Osteoblast (primary cell): ENCODE data around the gene SLC24A3. TPM values are rescaled to one million over a fixed set of nuclear protein-coding genes. Genes with fewer than 3 reads are reported as not detected.

Experiments
- DNase-seq: peaks from one replicate; pipeline ENCODE4 v3.0.0; 2011; ENCODE audit warnings: low spot score, mixed read lengths; ENCODE audit not compliant: insufficient read length; ENCODE audit errors: missing footprints
- H2AFZ ChIP-seq: 2 replicates; pipeline ENCODE4 v1.6.0; 2011; ENCODE audit warnings: mild to moderate bottlenecking, low read length
- H3K27ac ChIP-seq: 2 replicates; pipeline ENCODE4 v1.5.1; 2011; ENCODE audit warnings: mild to moderate bottlenecking, low read depth, low read length, moderate library complexity
- H3K27me3 ChIP-seq: 2 replicates; pipeline ENCODE4 v1.6.0; 2012; ENCODE audit warnings: mild to moderate bottlenecking, control low read depth, inconsistent platforms, low read length, moderate library complexity; ENCODE audit not compliant: insufficient read depth
- H3K36me3 ChIP-seq: 2 replicates; pipeline ENCODE4 v1.5.1; 2011; ENCODE audit warnings: mild to moderate bottlenecking, low read length, control low read depth, moderate library complexity; ENCODE audit not compliant: insufficient read depth
- H3K4me1 ChIP-seq: 2 replicates; pipeline ENCODE4 v1.5.1; 2011; ENCODE audit warnings: mild to moderate bottlenecking, low read length, control low read depth, moderate library complexity; ENCODE audit not compliant: insufficient read depth
- H3K4me2 ChIP-seq: 2 replicates; pipeline ENCODE4 v1.6.0; 2011; ENCODE audit warnings: mild to moderate bottlenecking, low read length; ENCODE audit not compliant: insufficient read depth
- H3K4me3 ChIP-seq: fragments of 200-600 bp; sonication (generic); 3 replicates; pipeline ENCODE4 v1.5.1; 2012; ENCODE audit warnings: mild to moderate bottlenecking, low read length, inconsistent platforms; ENCODE audit not compliant: insufficient read depth
- H3K79me2 ChIP-seq: 2 replicates; pipeline ENCODE4 v1.6.0; 2012; ENCODE audit warnings: mild to moderate bottlenecking, low read length, control low read depth, inconsistent platforms; ENCODE audit not compliant: insufficient read depth
- H3K9me3 ChIP-seq: 2 replicates; pipeline ENCODE4 v1.5.1; 2011; ENCODE audit warnings: low read depth, low read length, control low read depth
- H4K20me1 ChIP-seq: 2 replicates; pipeline ENCODE4 v1.6.0; 2012; ENCODE audit warnings: mild to moderate bottlenecking, low read length, control low read depth; ENCODE audit not compliant: insufficient read depth
- total RNA-seq: library from RNA; depleted of rRNA; stranded (reverse); fragments of >200 nt; gene quantifications from 2 replicates; pipeline ENCODE4 v1.2.3, GENCODE V29; 2012
- TF ChIP-seq, protein P1 (sequence below): IDR thresholded peaks from 2 replicates; pipeline ENCODE4 v1.5.1; 2011; ENCODE audit warnings: mild to moderate bottlenecking, low read depth, low read length, moderate library complexity; ENCODE audit errors: extremely low read depth

SLC24A3 gene
- total RNA-seq, 1 donor, result 1.1 TPM

GRCh38 chr20:19351542-19351941, 139.1 kb downstream of the SLC24A3 start:
- no peak overlapping the region for H2AFZ ChIP-seq
- no peaks in the 10 kb centered on the region for H3K79me2 ChIP-seq
- no peaks in the 10 kb centered on the region for H3K36me3 ChIP-seq
- H3K4me3 ChIP-seq, result no peak overlapping the region
- no peaks in the 10 kb centered on the region for H3K4me1 ChIP-seq
- H3K4me2 ChIP-seq, result no peak overlapping the region
- no peak overlapping the region for H3K27ac ChIP-seq
- H4K20me1 ChIP-seq, result no peaks in the 10 kb centered on the region
- DNase-seq, result no peak
- H3K9me3 ChIP-seq, result no peaks in the 10 kb centered on the region
- H3K27me3 ChIP-seq, result no peaks in the 10 kb centered on the region
- TF ChIP-seq, protein P1, sequence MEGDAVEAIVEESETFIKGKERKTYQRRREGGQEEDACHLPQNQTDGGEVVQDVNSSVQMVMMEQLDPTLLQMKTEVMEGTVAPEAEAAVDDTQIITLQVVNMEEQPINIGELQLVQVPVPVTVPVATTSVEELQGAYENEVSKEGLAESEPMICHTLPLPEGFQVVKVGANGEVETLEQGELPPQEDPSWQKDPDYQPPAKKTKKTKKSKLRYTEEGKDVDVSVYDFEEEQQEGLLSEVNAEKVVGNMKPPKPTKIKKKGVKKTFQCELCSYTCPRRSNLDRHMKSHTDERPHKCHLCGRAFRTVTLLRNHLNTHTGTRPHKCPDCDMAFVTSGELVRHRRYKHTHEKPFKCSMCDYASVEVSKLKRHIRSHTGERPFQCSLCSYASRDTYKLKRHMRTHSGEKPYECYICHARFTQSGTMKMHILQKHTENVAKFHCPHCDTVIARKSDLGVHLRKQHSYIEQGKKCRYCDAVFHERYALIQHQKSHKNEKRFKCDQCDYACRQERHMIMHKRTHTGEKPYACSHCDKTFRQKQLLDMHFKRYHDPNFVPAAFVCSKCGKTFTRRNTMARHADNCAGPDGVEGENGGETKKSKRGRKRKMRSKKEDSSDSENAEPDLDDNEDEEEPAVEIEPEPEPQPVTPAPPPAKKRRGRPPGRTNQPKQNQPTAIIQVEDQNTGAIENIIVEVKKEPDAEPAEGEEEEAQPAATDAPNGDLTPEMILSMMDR, result no peak

GRCh38 chr20:19354950-19355349, 142.5 kb downstream of the SLC24A3 start:
- Histone ChIP-seq H3K9me3 (no peaks in the 10 kb centered on the region), H3K4me1 (no peaks in the 10 kb centered on the region), H3K4me2 (no peak overlapping the region), H2AFZ (no peak overlapping the region), H3K36me3 (no peaks in the 10 kb centered on the region), H3K79me2 (no peaks in the 10 kb centered on the region), H3K27ac (no peak overlapping the region), H3K27me3 (no peaks in the 10 kb centered on the region), H3K4me3 (no peak overlapping the region), H4K20me1 (no peaks in the 10 kb centered on the region)
- TF ChIP-seq, protein P1, result no peak
- DNase-seq, result no peak

- no peak overlapping the region for H2AFZ ChIP-seq
- no peaks in the 10 kb centered on the region for H3K27me3 ChIP-seq
- no peak overlapping the region for H3K27ac ChIP-seq
- no peak overlapping the region for H3K4me2 ChIP-seq
- no peaks in the 10 kb centered on the region for H3K9me3 ChIP-seq
- TF ChIP-seq, protein P1, result no peak
- no peaks in the 10 kb centered on the region for H3K4me1 ChIP-seq
- DNase-seq, result no peak
- H3K4me3 ChIP-seq, result no peak overlapping the region
- H3K36me3 ChIP-seq, result no peaks in the 10 kb centered on the region
- no peaks in the 10 kb centered on the region for H3K79me2 ChIP-seq
- no peaks in the 10 kb centered on the region for H4K20me1 ChIP-seq
These were observed 149.3 kb downstream of the SLC24A3 start for GRCh38 chr20:19361790-19362189.

- Histone ChIP-seq H3K4me2 (no peak overlapping the region), H3K4me1 (no peaks in the 10 kb centered on the region), H3K36me3 (no peaks in the 10 kb centered on the region), H3K27ac (no peak overlapping the region), H3K9me3 (no peaks in the 10 kb centered on the region), H2AFZ (no peak overlapping the region), H3K79me2 (no peaks in the 10 kb centered on the region), H3K4me3 (no peak overlapping the region), H4K20me1 (no peaks in the 10 kb centered on the region), H3K27me3 (no peaks in the 10 kb centered on the region)
- no peak for DNase-seq
- TF ChIP-seq, protein P1, result no peak
These were observed 151.0 kb downstream of the SLC24A3 start for GRCh38 chr20:19363476-19363875.
